Progenitor cell of endocrine pancreas (in vitro differentiated cells): ENCODE measurements around the gene TBC1D24. TPM values are rescaled to one million over a fixed set of nuclear protein-coding genes. Genes with fewer than 3 reads are reported as not detected.

Source experiments
- DNase-seq: peaks from one replicate; pipeline ENCODE4 v3.0.0; 2021; ENCODE audit warnings: low spot score; ENCODE audit not compliant: unreplicated experiment
- H3K27ac Mint-ChIP-seq: 2 replicates; pipeline ENCODE4 v1.8.0; 2021; ENCODE audit warnings: mild to moderate bottlenecking, moderate library complexity, mixed read lengths
- H3K27me3 Mint-ChIP-seq: 2 replicates; pipeline ENCODE4 v1.8.0; 2021; ENCODE audit warnings: mixed read lengths
- H3K36me3 Mint-ChIP-seq: 2 replicates; pipeline ENCODE4 v1.8.0; 2022; ENCODE audit warnings: mixed read lengths; ENCODE audit not compliant: insufficient read depth
- H3K4me1 Mint-ChIP-seq: 2 replicates; pipeline ENCODE4 v1.8.0; 2021; ENCODE audit warnings: low read depth, mixed read lengths
- H3K4me3 Mint-ChIP-seq: 2 replicates; pipeline ENCODE4 v1.8.0; 2021; ENCODE audit warnings: low read depth, mild to moderate bottlenecking, moderate library complexity, mixed read lengths
- H3K9me3 Mint-ChIP-seq: 2 replicates; pipeline ENCODE4 v1.8.0; 2021; ENCODE audit warnings: low read depth, mixed read lengths
- CTCF ChIP-seq: fragments of 200-600 bp; sonication (generic); IDR thresholded peaks from one replicate; pipeline ENCODE4 v1.5.0; 2021; ENCODE audit warnings: antibody characterized with exemption, mild to moderate bottlenecking; ENCODE audit not compliant: unreplicated experiment
- total RNA-seq: library from RNA; stranded (reverse); gene quantifications from 2 replicates; pipeline ENCODE4 v1.2.1, GENCODE V29; 2021

The TBC1D24 gene
- total RNA-seq, 1 donor from 2014 or later = 23.8 TPM

DNA sequence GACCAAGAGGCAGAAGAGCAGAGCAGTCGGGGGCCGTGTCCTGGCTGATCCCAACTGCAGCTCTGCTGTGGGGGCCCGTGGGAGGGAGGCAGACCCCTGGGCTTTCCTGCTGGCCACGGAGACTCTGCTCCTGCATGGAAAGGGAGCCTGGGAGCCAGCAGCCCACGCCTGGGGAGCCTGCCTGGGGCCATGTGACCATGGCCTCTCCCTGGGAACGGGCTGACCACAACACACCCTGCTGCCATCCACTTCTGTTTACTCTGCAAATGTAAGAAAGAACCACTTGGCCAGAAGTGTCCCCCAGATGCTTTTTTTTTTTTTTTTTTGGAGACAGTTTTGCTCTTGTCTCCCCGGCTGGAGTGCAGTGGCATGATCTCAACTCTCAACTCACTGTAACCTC is 17.0 kb upstream of the TBC1D24 start:
- H3K27me3 Mint-ChIP-seq = no peaks in the 10 kb centered on the region
- TF ChIP-seq CTCF = no peak
- H3K27ac Mint-ChIP-seq = no peak overlapping the region
- H3K4me1 Mint-ChIP-seq = peaks cover 6% of the 10 kb centered on the region
- no peak for DNase-seq
- H3K9me3 Mint-ChIP-seq = no peaks in the 10 kb centered on the region
- H3K4me3 Mint-ChIP-seq = no peak overlapping the region
- peaks cover 6% of the 10 kb centered on the region for H3K36me3 Mint-ChIP-seq

- H3K27me3 Mint-ChIP-seq = no peaks in the 10 kb centered on the region
- peaks cover 3% of the 10 kb centered on the region for H3K36me3 Mint-ChIP-seq
- H3K4me3 Mint-ChIP-seq = peak overlapping the region; percentile 75
- no peaks in the 10 kb centered on the region for H3K9me3 Mint-ChIP-seq
- TF ChIP-seq CTCF = no peak
- DNase-seq = no peak
- peak overlapping the region; percentile 82 for H3K27ac Mint-ChIP-seq
- peaks cover 6% of the 10 kb centered on the region for H3K4me1 Mint-ChIP-seq
These were observed 15.9 kb upstream of the TBC1D24 start for GRCh38 chr16:2458887-2459646.

- H3K27me3 Mint-ChIP-seq = no peaks in the 10 kb centered on the region
- H3K4me3 Mint-ChIP-seq = peak within 1 kb of the TSS; percentile 75
- peaks cover 6% of the 10 kb centered on the region for H3K4me1 Mint-ChIP-seq
- TF ChIP-seq CTCF = no peak
- peak; percentile 92 for DNase-seq
- H3K27ac Mint-ChIP-seq = peak within 1 kb of the TSS; percentile 82
- peaks cover 3% of the 10 kb centered on the region for H3K36me3 Mint-ChIP-seq
- no peaks in the 10 kb centered on the region for H3K9me3 Mint-ChIP-seq
These were observed 15.1 kb upstream of the TBC1D24 start, which contains the start of gene TEDC2 for GRCh38 chr16:2459647-2460390. Gene TEDC2, plus strand, starts transcription at chr16:2460109. Its CDS starts 36 bp downstream, at chr16:2460145.

DNA sequence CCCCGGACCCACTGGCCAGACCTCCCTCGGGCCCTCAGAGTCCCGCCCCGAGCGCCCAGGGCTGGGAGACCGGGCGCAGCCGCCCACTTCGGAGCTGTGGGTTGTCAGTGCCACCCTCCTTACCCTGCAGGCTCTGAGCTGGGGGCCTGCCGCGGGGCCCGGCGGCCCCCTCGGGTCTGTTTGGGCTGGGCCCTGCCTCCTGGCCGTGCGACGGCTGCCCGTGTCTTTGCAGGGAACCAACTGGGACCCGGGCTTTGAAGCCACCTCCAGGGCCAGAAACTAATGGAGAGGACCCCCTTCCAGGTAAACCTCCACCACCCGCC is 14.6 kb upstream of the TBC1D24 start:
- no peak overlapping the region for H3K27ac Mint-ChIP-seq
- H3K9me3 Mint-ChIP-seq = no peaks in the 10 kb centered on the region
- peak overlapping the region; percentile 61 for H3K4me3 Mint-ChIP-seq
- H3K36me3 Mint-ChIP-seq = peaks cover 3% of the 10 kb centered on the region
- H3K4me1 Mint-ChIP-seq = peaks cover 6% of the 10 kb centered on the region
- DNase-seq = no peak
- H3K27me3 Mint-ChIP-seq = no peaks in the 10 kb centered on the region
- TF ChIP-seq CTCF = no peak

DNA sequence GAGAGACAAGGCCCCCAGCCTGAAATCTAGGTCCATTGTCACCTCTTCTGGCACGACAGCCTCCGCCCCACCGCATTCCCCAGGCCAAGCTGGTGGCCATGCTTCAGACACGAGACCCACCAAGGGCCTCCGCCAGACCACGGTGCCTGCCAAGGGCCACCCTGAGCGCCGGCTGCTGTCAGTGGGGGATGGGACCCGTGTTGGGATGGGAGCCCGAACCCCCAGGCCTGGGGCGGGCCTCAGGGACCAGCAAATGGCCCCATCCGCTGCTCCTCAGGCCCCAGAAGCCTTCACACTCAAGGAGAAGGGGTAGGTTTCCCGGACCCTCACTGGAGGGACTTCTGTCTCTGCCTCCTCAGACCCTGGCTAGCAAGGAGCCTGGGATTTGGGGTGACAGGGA is 14.0 kb upstream of the TBC1D24 start:
- H3K4me1 Mint-ChIP-seq = peaks cover 6% of the 10 kb centered on the region
- H3K36me3 Mint-ChIP-seq = peaks cover 2% of the 10 kb centered on the region
- no peak overlapping the region for H3K27ac Mint-ChIP-seq
- no peak for DNase-seq
- no peaks in the 10 kb centered on the region for H3K9me3 Mint-ChIP-seq
- H3K27me3 Mint-ChIP-seq = no peaks in the 10 kb centered on the region
- no peak for TF ChIP-seq CTCF
- H3K4me3 Mint-ChIP-seq = peak overlapping the region; percentile 61
